Right lobe of liver (tissue), 6 donors: ENCODE results near the gene TEX22. TPM values are rescaled to one million over a fixed set of nuclear protein-coding genes. Genes with fewer than 3 reads are reported as not detected.

Source experiments
- ATAC-seq, 4 donors: fragments of 200-7000 bp; cut with Tn5 transposase; one replicate each; pipeline ENCODE4 v1.9.1; 2020; ENCODE audit warnings: mild to moderate bottlenecking in 4 of 4, moderate library complexity in 4 of 4
- DNase-seq, 3 donors: peaks; one replicate each; pipeline ENCODE4 v3.0.0-alpha.2; 2020
- H3K27ac ChIP-seq, 3 donors: fragments of 200-600 bp; one replicate each; pipeline ENCODE4 v1.8.0; 2022
- H3K27me3 ChIP-seq, 2 donors: fragments of 200-600 bp; one replicate each; pipeline ENCODE4 v1.8.0; 2022
- H3K36me3 ChIP-seq, 4 donors: fragments of 200-600 bp; sonication (generic) in 1 of 4; one replicate each; pipeline versions ENCODE4 v1.5.1 to v1.8.0; 2017 to 2022; ENCODE audit warnings: control low read depth in 1 of 4
- H3K4me1 ChIP-seq, 4 donors: fragments of 200-600 bp; sonication (generic) in 1 of 4; one replicate each; pipeline versions ENCODE4 v1.5.1 to v1.8.0; 2017 to 2022; ENCODE audit warnings: control low read depth in 1 of 4
- H3K4me3 ChIP-seq, 3 donors: fragments of 200-600 bp; one replicate each; pipeline ENCODE4 v1.8.0; 2022
- H3K9me3 ChIP-seq, 4 donors: fragments of 200-600 bp; sonication (generic) in 1 of 4; one replicate each; pipeline versions ENCODE4 v1.5.1 to v1.8.0; 2017 to 2022; ENCODE audit warnings: control low read depth in 1 of 4
- POLR2A ChIP-seq: fragments of 450-650 bp; IDR thresholded peaks from one replicate; pipeline ENCODE4 v1.6.1; 2017; ENCODE audit warnings: antibody characterized with exemption, mild to moderate bottlenecking
- WGBS: methylation state at CpG from one replicate; pipeline ENCODE4 v1.1.6; 2018; ENCODE audit warnings: low coverage, low lambda C conversion rate; ENCODE audit not compliant: insufficient coverage; ENCODE audit errors: missing lambda C conversion rate; 5-methylcytosine and 5-hydroxymethylcytosine counted together
- intact Hi-C, 2 donors: fragments of 100-400 bp; cut with DNase I; formaldehyde crosslinking; loops; one replicate each; pipeline versions ENCODE4 v1.11.2 to v1.14.1; 2022
- total RNA-seq, 6 experiments: library from RNA; depleted of rRNA in 2 of 6; stranded (reverse); fragments of >200 nt in 2 of 6; fragmentation: NEBNext Ultra II Directional in 3 of 6; extraction: Animal tissue kit (Norgen Biotek cat#: 25700) in 3 of 6; gene quantifications; one replicate each; pipeline versions ENCODE4 v1.1.0 to v1.2.4, GENCODE V29; 2016 to 2023
- TF ChIP-seq, protein P1 (sequence below), 4 donors: fragments of 200-600 bp in 3 of 4; fragments of 450-650 bp in 1 of 4; IDR thresholded peaks; one replicate each; pipeline versions ENCODE4 v1.5.1 to v1.8.0; 2016 to 2022; ENCODE audit warnings: antibody characterized with exemption in 4 of 4, mild to moderate bottlenecking in 2 of 4
- donor health status: DM: no; HTN: yes; CAD: no.
- donor health status: DM: no; HTN: no; CAD: no.
- donor health status: DM: no; HTN: no; CAD: no.
- donor health status: DM: no; HTN: yes; CAD: no.
- donor health status: DM: no; HTN: yes; CAD: no.

The TEX22 gene
- total RNA-seq, 6 experiments from 2014 or later: 0.07 to 0.44 (median 0.35) TPM; not detected in 3

- Histone ChIP-seq H3K27ac (no peak overlapping the region), H3K4me3 (no peak overlapping the region), H3K4me1 (peaks cover 0 to 6% (median 0%) of the 10 kb centered on the region in 4 donors), H3K9me3 (no peaks in the 10 kb centered on the region), H3K27me3 (no peaks in the 10 kb centered on the region), H3K36me3 (no peaks in the 10 kb centered on the region)
- no peak for DNase-seq
- no peak for TF ChIP-seq POLR2A
- TF ChIP-seq, protein P1, sequence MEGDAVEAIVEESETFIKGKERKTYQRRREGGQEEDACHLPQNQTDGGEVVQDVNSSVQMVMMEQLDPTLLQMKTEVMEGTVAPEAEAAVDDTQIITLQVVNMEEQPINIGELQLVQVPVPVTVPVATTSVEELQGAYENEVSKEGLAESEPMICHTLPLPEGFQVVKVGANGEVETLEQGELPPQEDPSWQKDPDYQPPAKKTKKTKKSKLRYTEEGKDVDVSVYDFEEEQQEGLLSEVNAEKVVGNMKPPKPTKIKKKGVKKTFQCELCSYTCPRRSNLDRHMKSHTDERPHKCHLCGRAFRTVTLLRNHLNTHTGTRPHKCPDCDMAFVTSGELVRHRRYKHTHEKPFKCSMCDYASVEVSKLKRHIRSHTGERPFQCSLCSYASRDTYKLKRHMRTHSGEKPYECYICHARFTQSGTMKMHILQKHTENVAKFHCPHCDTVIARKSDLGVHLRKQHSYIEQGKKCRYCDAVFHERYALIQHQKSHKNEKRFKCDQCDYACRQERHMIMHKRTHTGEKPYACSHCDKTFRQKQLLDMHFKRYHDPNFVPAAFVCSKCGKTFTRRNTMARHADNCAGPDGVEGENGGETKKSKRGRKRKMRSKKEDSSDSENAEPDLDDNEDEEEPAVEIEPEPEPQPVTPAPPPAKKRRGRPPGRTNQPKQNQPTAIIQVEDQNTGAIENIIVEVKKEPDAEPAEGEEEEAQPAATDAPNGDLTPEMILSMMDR (IDR thresholded peaks at IDR 0.05): no peak
- 81% methylated on average over 10 of the region's 25 CpGs for WGBS
- no peak for ATAC-seq
- intact Hi-C loops: no loop called here
Measured at GRCh38 chr14:105394714-105395537, 3.4 kb upstream of the TEX22 start.

GRCh38 chr14:105395538-105395854 lies 2.8 kb upstream of the TEX22 start:
- intact Hi-C loops: no loop called here
- Histone ChIP-seq H3K27ac (no peak overlapping the region), H3K27me3 (no peaks in the 10 kb centered on the region), H3K4me1 (peaks cover 0 to 6% (median 0%) of the 10 kb centered on the region in 4 donors), H3K36me3 (no peaks in the 10 kb centered on the region), H3K4me3 (no peak overlapping the region), H3K9me3 (no peaks in the 10 kb centered on the region)
- WGBS: 100% methylated on average over 1 of the region's 8 CpGs
- DNase-seq (no peak), ATAC-seq (no peak)
- TF ChIP-seq, protein P1 (IDR thresholded peaks at IDR 0.05): no peak
- no peak for TF ChIP-seq POLR2A

- DNase-seq: peak in 2 of 3 donors; percentile 21 to 57
- H3K27ac ChIP-seq: peak overlapping the region in 2 of 3 donors; percentile 82 to 83
Measured at GRCh38 chr14:105397350-105397931, 897 bp upstream of the TEX22 start.

GRCh38 chr14:105398726-105399465 lies 558 bp downstream of the TEX22 start:
- 3% methylated on average over 6 of the region's 41 CpGs for WGBS
- ATAC-seq (peak; percentile 37 to 47 (median 42)), DNase-seq (no peak)
- Histone ChIP-seq H3K4me1 (peaks cover 0 to 6% (median 0%) of the 10 kb centered on the region in 4 donors), H3K9me3 (no peaks in the 10 kb centered on the region), H3K27ac (peak overlapping the region; percentile 69 to 83 (median 82)), H3K27me3 (no peaks in the 10 kb centered on the region), H3K4me3 (peak overlapping the region; percentile 71 to 94 (median 84)), H3K36me3 (peaks cover 0 to 3% (median 0%) of the 10 kb centered on the region in 4 donors)
- TF ChIP-seq, protein P1 (IDR thresholded peaks at IDR 0.05): no peak
- TF ChIP-seq POLR2A: no peak
- intact Hi-C loops: no loop called here

More at GRCh38 chr14:105397350-105397931, 897 bp upstream of the TEX22 start:
- intact Hi-C loops: no loop called here
- peaks cover 0 to 3% (median 0%) of the 10 kb centered on the region in 4 donors for H3K36me3 ChIP-seq
- 93% methylated on average over 2 of the region's 13 CpGs for WGBS
- peaks cover 0 to 6% (median 0%) of the 10 kb centered on the region in 4 donors for H3K4me1 ChIP-seq
- no peaks in the 10 kb centered on the region for H3K9me3 ChIP-seq
- TF ChIP-seq POLR2A: no peak
- TF ChIP-seq, protein P1 (IDR thresholded peaks at IDR 0.05): no peak
- H3K4me3 ChIP-seq: peak overlapping the region in 2 of 3 donors; percentile 71 to 94
- ATAC-seq: no peak
- no peaks in the 10 kb centered on the region for H3K27me3 ChIP-seq
